ENCODE measurements around the gene ADIPOR1.

GRCh38 chr1:202945483-202945882 lies 12.6 kb downstream of the ADIPOR1 start:
- TF ChIP-seq POLR2AphosphoS5 (IDR thresholded peaks at IDR 0.05) (no peak), POLR2A (IDR thresholded peaks at IDR 0.05) (no peak)
